Parathyroid adenoma (tissue), 2 donors: Measurements from ENCODE around the gene PANX1.
"Not testable (repeated sequence)": the region's sequence is repeated elsewhere in the genome, so short reads cannot be mapped to it uniquely, and the experiment has no call there.

Source experiments
- H2AFZ ChIP-seq: fragments of 300-600 bp; sonication (generic); one replicate; pipeline ENCODE4 v1.7.0; 2017; ENCODE audit warnings: antibody characterized with exemption, mild to moderate bottlenecking
- H3K27ac ChIP-seq: fragments of 300-600 bp; sonication (generic); one replicate; pipeline ENCODE4 v1.7.0; 2017
- H3K27me3 ChIP-seq: fragments of 300-600 bp; sonication (generic); one replicate; pipeline ENCODE4 v1.7.0; 2017; ENCODE audit warnings: low read length; ENCODE audit not compliant: control insufficient read depth, insufficient read depth
- H3K36me3 ChIP-seq: fragments of 300-600 bp; sonication (generic); one replicate; pipeline ENCODE4 v1.7.0; 2017; ENCODE audit warnings: low read length; ENCODE audit not compliant: control insufficient read depth, insufficient read depth
- H3K4me1 ChIP-seq: fragments of 300-600 bp; sonication (generic); one replicate; pipeline ENCODE4 v1.7.0; 2017; ENCODE audit warnings: control low read depth
- H3K4me2 ChIP-seq: fragments of 300-600 bp; sonication (generic); one replicate; pipeline ENCODE4 v1.7.0; 2017; ENCODE audit warnings: low read length
- H3K4me3 ChIP-seq: fragments of 300-600 bp; sonication (generic); one replicate; pipeline ENCODE4 v1.7.0; 2017; ENCODE audit warnings: low read depth, low read length
- H3K79me2 ChIP-seq: fragments of 300-600 bp; sonication (generic); one replicate; pipeline ENCODE4 v1.7.0; 2017; ENCODE audit warnings: control low read depth
- H3K9ac ChIP-seq: fragments of 300-600 bp; sonication (generic); one replicate; pipeline ENCODE4 v1.7.0; 2017; ENCODE audit warnings: mild to moderate bottlenecking
- H3K9me3 ChIP-seq: fragments of 300-600 bp; sonication (generic); one replicate; pipeline ENCODE4 v1.7.0; 2017; ENCODE audit warnings: low read length; ENCODE audit not compliant: control insufficient read depth
- TF ChIP-seq, protein P1 (sequence below): fragments of 300-600 bp; sonication (generic); IDR thresholded peaks from one replicate; pipeline ENCODE4 v1.7.0; 2017; ENCODE audit warnings: antibody characterized with exemption, mild to moderate bottlenecking
- donor health status: primary hyperparathyroidism.

The PANX1 gene

DNA sequence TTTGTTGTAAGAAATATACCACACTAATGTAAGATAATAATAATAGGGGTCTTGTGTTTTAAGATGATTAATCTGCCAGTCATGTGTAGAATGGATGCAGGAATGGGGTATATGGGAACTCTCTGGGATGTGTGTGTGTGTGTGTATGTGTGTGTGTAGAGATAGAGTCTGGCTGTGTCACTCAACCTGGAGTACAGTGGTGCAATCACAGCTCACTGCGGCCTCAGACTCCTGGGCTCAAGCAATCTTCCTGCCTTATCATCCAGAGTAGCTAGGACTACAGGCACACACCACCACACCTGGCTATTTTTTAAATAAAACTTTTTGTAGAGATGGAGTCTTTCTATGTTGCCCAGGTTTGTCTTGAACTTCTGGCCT, 11.5 kb upstream of the PANX1 start:
- Histone ChIP-seq H3K9ac (no peak overlapping the region), H3K4me3 (no peak overlapping the region), H3K79me2 (no peaks in the 10 kb centered on the region), H2AFZ (no peak overlapping the region), H3K9me3 (no peaks in the 10 kb centered on the region), H3K4me2 (no peak overlapping the region), H3K27me3 (no peaks in the 10 kb centered on the region), H3K27ac (no peak overlapping the region), H3K36me3 (no peaks in the 10 kb centered on the region), H3K4me1 (no peaks in the 10 kb centered on the region)
- TF ChIP-seq, protein P1, sequence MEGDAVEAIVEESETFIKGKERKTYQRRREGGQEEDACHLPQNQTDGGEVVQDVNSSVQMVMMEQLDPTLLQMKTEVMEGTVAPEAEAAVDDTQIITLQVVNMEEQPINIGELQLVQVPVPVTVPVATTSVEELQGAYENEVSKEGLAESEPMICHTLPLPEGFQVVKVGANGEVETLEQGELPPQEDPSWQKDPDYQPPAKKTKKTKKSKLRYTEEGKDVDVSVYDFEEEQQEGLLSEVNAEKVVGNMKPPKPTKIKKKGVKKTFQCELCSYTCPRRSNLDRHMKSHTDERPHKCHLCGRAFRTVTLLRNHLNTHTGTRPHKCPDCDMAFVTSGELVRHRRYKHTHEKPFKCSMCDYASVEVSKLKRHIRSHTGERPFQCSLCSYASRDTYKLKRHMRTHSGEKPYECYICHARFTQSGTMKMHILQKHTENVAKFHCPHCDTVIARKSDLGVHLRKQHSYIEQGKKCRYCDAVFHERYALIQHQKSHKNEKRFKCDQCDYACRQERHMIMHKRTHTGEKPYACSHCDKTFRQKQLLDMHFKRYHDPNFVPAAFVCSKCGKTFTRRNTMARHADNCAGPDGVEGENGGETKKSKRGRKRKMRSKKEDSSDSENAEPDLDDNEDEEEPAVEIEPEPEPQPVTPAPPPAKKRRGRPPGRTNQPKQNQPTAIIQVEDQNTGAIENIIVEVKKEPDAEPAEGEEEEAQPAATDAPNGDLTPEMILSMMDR, result no peak

DNA sequence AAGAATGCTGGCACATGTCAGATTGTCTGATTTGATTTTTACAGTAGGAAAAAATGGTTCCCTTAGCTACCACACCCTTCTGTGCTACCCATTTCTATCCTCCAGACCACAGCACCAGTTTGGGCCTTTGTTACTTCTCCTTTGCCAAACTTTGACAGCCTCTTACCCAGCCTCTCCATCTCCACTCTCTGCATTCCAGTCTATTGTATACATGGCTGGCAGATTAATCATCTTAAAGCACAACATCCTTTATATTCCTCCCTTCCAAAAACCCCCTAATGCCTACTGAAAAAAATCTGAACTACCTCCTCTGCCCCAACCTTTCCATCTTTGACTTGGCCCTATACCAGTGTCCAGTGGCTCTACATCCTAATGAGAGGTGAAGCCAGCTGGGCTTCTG, 10.8 kb upstream of the PANX1 start:
- no peak overlapping the region for H3K4me2 ChIP-seq
- no peak overlapping the region for H3K4me3 ChIP-seq
- H2AFZ ChIP-seq, result no peak overlapping the region
- no peaks in the 10 kb centered on the region for H3K4me1 ChIP-seq
- no peaks in the 10 kb centered on the region for H3K27me3 ChIP-seq
- H3K9me3 ChIP-seq, result no peaks in the 10 kb centered on the region
- TF ChIP-seq, protein P1, result no peak
- no peaks in the 10 kb centered on the region for H3K36me3 ChIP-seq
- no peaks in the 10 kb centered on the region for H3K79me2 ChIP-seq
- H3K9ac ChIP-seq, result no peak overlapping the region
- no peak overlapping the region for H3K27ac ChIP-seq

- H3K4me1 ChIP-seq, H3K4me3 ChIP-seq, H3K27ac ChIP-seq, H3K79me2 ChIP-seq, H3K9me3 ChIP-seq, H3K36me3 ChIP-seq, H3K4me2 ChIP-seq, H3K9ac ChIP-seq, H2AFZ ChIP-seq, H3K27me3 ChIP-seq: not testable (repeated sequence)
Measured at GRCh38 chr11:94119676-94120075, 9.0 kb upstream of the PANX1 start.

DNA sequence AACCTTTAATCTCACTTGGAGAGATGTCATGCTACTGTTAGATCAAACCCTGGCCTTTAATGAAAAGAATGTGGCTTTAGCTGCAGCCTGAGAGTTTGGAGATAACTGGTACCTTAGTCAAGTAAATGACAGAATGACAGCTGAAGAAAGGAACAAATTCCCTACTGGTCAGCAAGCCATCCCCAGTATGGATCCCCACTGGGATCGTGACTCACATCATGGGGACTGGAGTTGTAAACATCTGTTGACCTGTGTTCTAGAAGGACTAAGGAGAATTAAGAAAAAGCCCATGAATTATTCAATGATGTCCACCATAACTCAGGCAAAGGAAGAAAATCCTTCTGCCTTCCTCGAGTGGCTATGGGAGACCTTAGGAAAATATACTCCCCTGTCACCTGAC, 8.1 kb upstream of the PANX1 start:
- not testable (repeated sequence) for H3K9ac ChIP-seq, H3K4me1 ChIP-seq, H3K79me2 ChIP-seq, H3K36me3 ChIP-seq, H3K27me3 ChIP-seq, H3K27ac ChIP-seq, H3K4me3 ChIP-seq, H2AFZ ChIP-seq, H3K9me3 ChIP-seq, H3K4me2 ChIP-seq

DNA sequence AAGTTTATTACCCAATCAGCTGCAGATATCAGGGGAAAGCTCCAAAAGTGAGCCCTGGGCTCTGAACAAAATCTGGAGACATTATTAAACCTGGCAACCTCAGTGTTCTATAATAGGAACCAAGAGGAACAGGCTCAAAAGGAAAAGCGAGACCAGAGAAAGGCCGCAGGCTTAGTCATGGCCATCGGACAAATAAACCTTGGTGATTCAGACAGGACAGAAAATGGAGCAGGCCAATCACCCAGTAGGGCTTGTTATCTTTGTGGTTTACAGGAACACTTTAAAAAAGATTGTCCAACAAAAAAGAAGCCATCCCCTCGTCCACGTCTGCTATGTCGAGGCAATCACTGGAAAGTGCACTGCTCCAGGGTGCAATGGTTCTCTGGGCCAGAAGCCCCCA, 7.7 kb upstream of the PANX1 start:
- no peak overlapping the region for H2AFZ ChIP-seq
- no peak overlapping the region for H3K4me2 ChIP-seq
- no peaks in the 10 kb centered on the region for H3K79me2 ChIP-seq
- TF ChIP-seq, protein P1, result no peak
- H3K36me3 ChIP-seq, result no peaks in the 10 kb centered on the region
- H3K9me3 ChIP-seq, result no peaks in the 10 kb centered on the region
- no peaks in the 10 kb centered on the region for H3K27me3 ChIP-seq
- no peak overlapping the region for H3K9ac ChIP-seq
- no peak overlapping the region for H3K27ac ChIP-seq
- no peaks in the 10 kb centered on the region for H3K4me1 ChIP-seq
- H3K4me3 ChIP-seq, result no peak overlapping the region

DNA sequence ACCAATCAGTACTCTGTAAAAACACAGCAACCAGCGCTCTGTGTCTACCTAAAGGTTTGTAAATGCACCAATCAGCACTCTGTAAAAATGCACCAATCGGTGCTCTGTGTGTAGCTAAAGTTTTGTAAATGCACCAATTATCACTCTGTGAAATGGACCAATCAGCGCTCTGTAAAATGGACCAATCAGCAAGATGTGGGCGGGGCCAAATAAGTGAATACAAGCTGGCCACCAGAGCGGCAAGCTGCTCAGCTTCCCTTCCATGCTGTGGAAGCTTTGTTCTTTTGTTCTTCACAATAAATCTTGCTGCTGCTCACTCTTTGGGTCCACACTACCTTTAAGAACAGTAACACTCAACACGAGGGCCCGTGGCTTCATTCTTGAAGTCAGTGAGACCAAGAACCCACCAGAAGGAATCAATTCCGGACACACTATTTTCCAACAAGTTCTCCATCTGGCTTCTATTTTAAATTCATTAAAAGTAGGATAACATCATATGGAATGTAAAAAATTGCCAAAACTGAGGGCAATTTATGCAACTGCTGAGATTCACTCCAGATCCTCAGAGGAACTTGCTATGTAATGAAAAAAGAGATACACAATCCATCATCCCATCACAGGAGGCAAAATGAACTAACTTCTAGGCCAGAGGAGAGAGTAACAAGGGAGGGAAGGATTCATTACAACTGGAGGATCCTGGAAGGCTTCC, 3.1 kb upstream of the PANX1 start:
- TF ChIP-seq, protein P1, result no peak
- Histone ChIP-seq H3K27ac (no peak overlapping the region), H3K4me3 (no peak overlapping the region), H3K36me3 (no peaks in the 10 kb centered on the region), H3K79me2 (peaks cover 3% of the 10 kb centered on the region), H3K9me3 (no peaks in the 10 kb centered on the region), H3K9ac (no peak overlapping the region), H3K4me2 (no peak overlapping the region), H3K27me3 (no peaks in the 10 kb centered on the region), H2AFZ (no peak overlapping the region), H3K4me1 (peaks cover 7% of the 10 kb centered on the region)
